ENCODE data around the gene IL10RB.

- TF ChIP-seq, protein P1, sequence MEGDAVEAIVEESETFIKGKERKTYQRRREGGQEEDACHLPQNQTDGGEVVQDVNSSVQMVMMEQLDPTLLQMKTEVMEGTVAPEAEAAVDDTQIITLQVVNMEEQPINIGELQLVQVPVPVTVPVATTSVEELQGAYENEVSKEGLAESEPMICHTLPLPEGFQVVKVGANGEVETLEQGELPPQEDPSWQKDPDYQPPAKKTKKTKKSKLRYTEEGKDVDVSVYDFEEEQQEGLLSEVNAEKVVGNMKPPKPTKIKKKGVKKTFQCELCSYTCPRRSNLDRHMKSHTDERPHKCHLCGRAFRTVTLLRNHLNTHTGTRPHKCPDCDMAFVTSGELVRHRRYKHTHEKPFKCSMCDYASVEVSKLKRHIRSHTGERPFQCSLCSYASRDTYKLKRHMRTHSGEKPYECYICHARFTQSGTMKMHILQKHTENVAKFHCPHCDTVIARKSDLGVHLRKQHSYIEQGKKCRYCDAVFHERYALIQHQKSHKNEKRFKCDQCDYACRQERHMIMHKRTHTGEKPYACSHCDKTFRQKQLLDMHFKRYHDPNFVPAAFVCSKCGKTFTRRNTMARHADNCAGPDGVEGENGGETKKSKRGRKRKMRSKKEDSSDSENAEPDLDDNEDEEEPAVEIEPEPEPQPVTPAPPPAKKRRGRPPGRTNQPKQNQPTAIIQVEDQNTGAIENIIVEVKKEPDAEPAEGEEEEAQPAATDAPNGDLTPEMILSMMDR (IDR thresholded peaks at IDR 0.05; ENCODE audit: poor library complexity), result no peak
- TF ChIP-seq EZH2 (IDR thresholded peaks at IDR 0.05; ENCODE audit: borderline replicate concordance), result no peak
Measured at GRCh38 chr21:33256019-33256418, 10.1 kb upstream of the IL10RB start.

All from hepatocyte (in vitro differentiated cells).